GM21717 (cell line): ENCODE data around the gene CBR4.
"Not testable (repeated sequence)": the region's sequence is repeated elsewhere in the genome, so short reads cannot be mapped to it uniquely, and the experiment has no call there.

Experiments used
- ATAC-seq: cut with Tn5 transposase; IDR thresholded peaks from one replicate; pipeline ENCODE4 v1.9.1; 2021; ENCODE audit warnings: mild to moderate bottlenecking, moderate library complexity; ENCODE audit not compliant: unreplicated experiment

The CBR4 gene

GRCh38 chr4:169035871-169036620 lies 26.0 kb upstream of the CBR4 start:
- not testable (repeated sequence) for ATAC-seq

DNA sequence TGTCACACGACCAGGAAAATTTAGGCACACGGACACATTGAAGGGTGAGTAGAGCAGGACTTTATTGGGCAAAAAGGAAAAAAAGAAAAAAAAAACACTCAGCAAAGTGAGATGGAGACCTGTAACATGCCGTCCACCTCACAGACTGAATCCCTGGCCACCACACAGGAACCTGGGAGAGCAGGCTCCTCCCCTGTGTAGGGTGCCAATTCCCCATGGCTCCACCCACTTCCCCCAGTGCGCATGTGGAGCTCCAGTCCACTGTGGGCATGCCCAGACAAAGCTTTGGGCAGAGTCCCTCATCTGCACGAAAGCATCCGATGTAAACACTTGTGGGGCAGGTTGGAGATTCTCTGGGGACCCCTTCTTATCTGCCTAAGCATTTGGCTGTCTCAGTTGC lies 23.6 kb upstream of the CBR4 start:
- ATAC-seq: no peak

DNA sequence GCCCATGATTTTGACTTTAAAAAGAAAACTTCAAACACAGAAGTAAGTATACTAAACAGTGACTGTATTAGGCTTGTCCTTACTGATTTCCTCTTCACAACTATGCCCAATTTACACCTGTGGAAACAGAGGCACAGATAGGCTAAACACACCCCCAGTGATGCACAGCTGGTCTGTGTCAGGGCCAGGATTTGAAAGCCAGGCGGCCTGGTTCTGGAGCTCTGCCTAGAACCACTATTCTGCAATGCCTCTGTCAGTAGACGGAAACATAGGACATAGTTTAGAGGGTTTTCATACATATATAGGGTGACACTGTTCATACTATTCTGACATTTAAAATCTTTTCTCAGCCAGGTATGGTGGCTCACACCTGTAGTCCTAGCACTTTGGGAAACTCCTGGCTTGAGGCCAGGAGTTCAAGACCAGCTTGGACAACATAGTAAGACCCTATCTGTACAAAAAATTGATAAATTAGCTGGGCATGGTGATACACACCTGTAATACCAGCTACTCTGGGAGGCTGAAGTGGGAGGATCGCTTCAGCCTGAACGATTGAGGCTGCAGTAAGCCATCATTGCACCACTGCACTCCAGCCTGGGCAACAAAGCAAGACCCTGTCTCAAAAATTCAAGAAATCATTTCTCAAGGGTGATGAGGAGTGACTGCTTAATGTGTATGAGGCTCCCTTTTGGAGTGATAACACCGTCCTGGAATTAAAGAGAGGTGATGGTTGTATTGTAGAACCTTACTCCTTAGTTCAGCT lies 23.0 kb upstream of the CBR4 start:
- ATAC-seq: no peak

- no peak for ATAC-seq
These were observed 22.1 kb upstream of the CBR4 start for GRCh38 chr4:169032194-169032593.

- ATAC-seq: no peak
These were observed 21.3 kb upstream of the CBR4 start for GRCh38 chr4:169031392-169031791.

DNA sequence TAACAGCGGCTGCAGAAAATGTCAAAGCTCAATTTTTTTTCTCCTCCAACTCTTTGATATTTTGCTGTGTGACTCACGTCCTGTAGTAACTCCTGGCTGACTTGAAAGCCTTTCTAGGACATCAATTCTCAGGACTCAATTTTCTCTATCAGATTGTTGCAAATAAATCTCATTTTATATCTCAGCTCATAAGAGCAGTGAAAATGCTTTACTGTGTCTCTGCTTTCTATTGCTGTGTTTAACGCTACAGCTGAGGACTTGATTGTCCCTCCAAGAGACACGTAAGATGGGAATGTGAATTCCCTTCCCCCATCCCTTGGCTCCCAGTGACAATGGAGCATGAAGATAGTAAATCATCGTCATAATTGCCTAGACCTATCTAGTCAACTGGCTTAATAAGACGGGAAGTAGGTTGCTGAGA lies 20.5 kb upstream of the CBR4 start:
- no peak for ATAC-seq

DNA sequence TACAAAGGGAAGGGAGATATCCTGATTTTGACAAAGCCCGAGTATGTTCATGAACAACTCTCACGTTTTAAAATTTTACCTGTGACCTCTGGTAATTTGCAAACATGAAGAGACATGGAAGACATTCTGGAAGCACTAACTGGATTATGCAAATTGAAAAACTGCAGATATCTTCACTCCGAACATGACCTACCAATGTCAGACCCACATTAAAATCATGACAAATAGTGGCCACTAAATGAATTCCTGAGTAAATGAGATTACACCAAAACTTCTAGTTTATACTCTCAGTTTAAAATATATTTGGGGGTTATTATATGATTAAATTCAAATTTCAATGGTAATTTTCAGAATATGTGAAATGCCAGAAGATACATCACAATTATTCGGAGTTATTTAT lies 19.9 kb upstream of the CBR4 start:
- ATAC-seq: no peak

- ATAC-seq: no peak
These were observed 17.6 kb upstream of the CBR4 start for GRCh38 chr4:169027663-169028062.

- ATAC-seq: no peak
These were observed 15.1 kb upstream of the CBR4 start for GRCh38 chr4:169025184-169025583.

GRCh38 chr4:169024762-169025161 lies 14.7 kb upstream of the CBR4 start:
- no peak for ATAC-seq

GRCh38 chr4:169018406-169018805 lies 8.4 kb upstream of the CBR4 start:
- ATAC-seq: no peak

- ATAC-seq: no peak
These were observed 7.9 kb upstream of the CBR4 start for GRCh38 chr4:169017971-169018370.

- ATAC-seq: no peak
These were observed 5.2 kb upstream of the CBR4 start for GRCh38 chr4:169015186-169015623.

GRCh38 chr4:169014586-169014985 lies 4.5 kb upstream of the CBR4 start:
- no peak for ATAC-seq

DNA sequence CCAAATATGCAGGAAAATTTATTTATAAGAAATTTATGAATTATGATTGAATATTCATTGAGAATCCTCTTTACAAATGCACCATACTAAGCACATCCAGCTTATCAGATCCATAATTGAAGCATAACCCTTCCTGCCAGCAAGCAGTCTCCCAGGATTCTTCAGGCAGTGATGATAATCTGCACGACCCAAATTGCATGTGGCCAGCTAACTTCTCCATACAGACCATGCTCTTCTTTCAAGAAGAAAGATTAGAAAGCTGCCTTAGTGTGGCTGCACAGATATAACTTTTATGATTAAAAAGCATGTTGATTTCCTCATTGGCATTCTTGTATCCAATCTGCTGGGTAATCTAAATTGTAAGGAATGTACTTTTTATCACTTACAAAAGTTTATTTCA lies 3.3 kb upstream of the CBR4 start:
- no peak for ATAC-seq

GRCh38 chr4:169012049-169012448 lies 2.0 kb upstream of the CBR4 start:
- no peak for ATAC-seq

- ATAC-seq: peak; percentile 35
These were observed 550 bp downstream of the CBR4 start for GRCh38 chr4:169009286-169010124.

DNA sequence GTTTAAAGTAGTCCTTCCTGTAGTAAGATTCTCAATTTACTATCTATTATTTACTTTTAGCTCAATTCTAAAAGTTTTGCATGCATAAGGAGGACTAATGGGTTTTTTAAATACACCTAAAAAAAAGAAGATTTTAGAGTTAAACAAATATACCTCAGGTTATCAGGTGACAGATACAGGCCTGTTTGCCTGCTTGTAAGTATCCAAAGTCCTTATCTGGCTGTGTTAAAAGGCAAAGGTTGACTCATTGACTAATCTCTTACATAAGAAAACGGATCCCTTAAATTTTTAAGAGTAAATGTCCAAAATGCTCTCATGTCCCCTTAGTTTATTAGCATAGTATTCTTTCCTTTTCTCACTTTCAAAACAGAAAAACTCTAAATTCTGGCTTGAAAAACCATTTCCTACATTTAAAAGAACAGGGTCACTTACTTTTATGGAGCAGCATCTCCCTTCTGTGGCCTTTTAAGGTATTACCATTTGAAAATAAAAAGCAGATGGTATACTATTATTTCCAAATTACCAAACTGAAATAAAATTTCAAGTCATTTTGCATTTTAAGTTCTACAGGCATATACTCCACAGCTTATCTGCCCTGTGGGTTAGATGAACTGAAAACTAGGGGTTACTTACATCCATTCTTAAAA lies 4.5 kb downstream of the CBR4 start:
- no peak for ATAC-seq

- ATAC-seq: no peak
These were observed 9.7 kb downstream of the CBR4 start for GRCh38 chr4:169000315-169000714.

GRCh38 chr4:168999809-169000208 lies 10.2 kb downstream of the CBR4 start:
- no peak for ATAC-seq

DNA sequence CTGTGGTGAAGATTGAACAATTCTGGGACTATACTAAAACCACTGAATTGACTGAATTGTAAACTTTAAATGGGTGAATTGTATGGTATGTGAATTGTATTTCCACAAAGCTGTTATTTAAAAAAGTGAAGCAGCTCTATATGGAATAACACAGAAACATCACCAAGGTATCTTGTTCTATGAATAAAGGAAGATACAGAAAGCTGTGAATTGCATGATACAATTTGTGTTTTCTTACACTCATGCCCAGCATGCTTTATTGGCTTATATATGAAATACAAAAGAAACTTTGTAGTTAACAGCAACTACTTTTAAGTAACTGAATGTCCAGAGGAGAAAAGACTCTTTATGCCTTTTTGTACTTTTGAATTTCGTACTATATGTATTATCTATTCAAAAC lies 11.5 kb downstream of the CBR4 start:
- ATAC-seq: no peak
